GM21360 (cell line): ENCODE data around the gene PTPRJ.

Experiments
- ATAC-seq: cut with Tn5 transposase; IDR thresholded peaks from one replicate; pipeline ENCODE4 v1.9.1; 2021; ENCODE audit warnings: mild to moderate bottlenecking, moderate library complexity; ENCODE audit not compliant: unreplicated experiment

Gene PTPRJ

GRCh38 chr11:48034926-48035871 lies 54.8 kb downstream of the PTPRJ start:
- ATAC-seq, result no peak

GRCh38 chr11:48036011-48036410 lies 55.7 kb downstream of the PTPRJ start:
- ATAC-seq, result no peak

- no peak for ATAC-seq
These were observed 56.1 kb downstream of the PTPRJ start for GRCh38 chr11:48036466-48036865.

- ATAC-seq, result no peak
These were observed 57.5 kb downstream of the PTPRJ start for GRCh38 chr11:48037709-48038468.

- no peak for ATAC-seq
These were observed 60.6 kb downstream of the PTPRJ start for GRCh38 chr11:48040830-48041444.

- no peak for ATAC-seq
These were observed 61.7 kb downstream of the PTPRJ start for GRCh38 chr11:48041877-48042695.

- no peak for ATAC-seq
These were observed 63.0 kb downstream of the PTPRJ start for GRCh38 chr11:48043111-48043990.

- ATAC-seq, result no peak
These were observed 63.7 kb downstream of the PTPRJ start for GRCh38 chr11:48043991-48044512.

- ATAC-seq, result no peak
These were observed 64.2 kb downstream of the PTPRJ start for GRCh38 chr11:48044577-48044976.

- no peak for ATAC-seq
These were observed 65.2 kb downstream of the PTPRJ start for GRCh38 chr11:48045536-48045935.

GRCh38 chr11:48047616-48048015 lies 67.3 kb downstream of the PTPRJ start:
- ATAC-seq, result no peak

GRCh38 chr11:48049036-48049435 lies 68.7 kb downstream of the PTPRJ start:
- ATAC-seq, result no peak

- ATAC-seq, result no peak
These were observed 69.9 kb downstream of the PTPRJ start for GRCh38 chr11:48050304-48050703.

- no peak for ATAC-seq
These were observed 71.0 kb downstream of the PTPRJ start for GRCh38 chr11:48051217-48051830.

- ATAC-seq, result no peak
These were observed 72.1 kb downstream of the PTPRJ start for GRCh38 chr11:48052183-48053044.

GRCh38 chr11:48054994-48055291 lies 74.6 kb downstream of the PTPRJ start:
- ATAC-seq, result no peak

- ATAC-seq, result no peak
These were observed 75.2 kb downstream of the PTPRJ start for GRCh38 chr11:48055292-48056132.
